T-helper 1 cell treated with Interleukin-12 subunit alpha and Interleukin-12 subunit beta and Interleukin-4 antibody, amounts not matched to agents 30 μg/mL and 1 μg/mL, for 36 hours (primary cell): ENCODE data around the gene PITPNM1.

Experiments used
- H3K27ac Mint-ChIP-seq: one replicate; pipeline ENCODE4 v1.8.0; 2021; ENCODE audit warnings: mild to moderate bottlenecking, mixed read lengths
- H3K27me3 Mint-ChIP-seq: one replicate; pipeline ENCODE4 v1.8.0; 2021; ENCODE audit warnings: low read depth, mixed read lengths
- H3K36me3 Mint-ChIP-seq: one replicate; pipeline ENCODE4 v1.8.0; 2021; ENCODE audit warnings: low read depth, mixed read lengths
- H3K4me1 Mint-ChIP-seq: one replicate; pipeline ENCODE4 v1.8.0; 2021; ENCODE audit warnings: low read depth, mixed read lengths
- H3K4me3 Mint-ChIP-seq: one replicate; pipeline ENCODE4 v1.8.0; 2021; ENCODE audit warnings: mild to moderate bottlenecking, moderate library complexity, mixed read lengths
- H3K9me3 Mint-ChIP-seq: one replicate; pipeline ENCODE4 v1.8.0; 2021; ENCODE audit warnings: mixed read lengths

PITPNM1 gene

GRCh38 chr11:67534070-67534679, 29.0 kb upstream of the PITPNM1 start:
- Mint-ChIP-seq H3K36me3 (no peaks in the 10 kb centered on the region), H3K4me1 (no peaks in the 10 kb centered on the region), H3K9me3 (peaks cover 18% of the 10 kb centered on the region), H3K27ac (no peak overlapping the region), H3K4me3 (no peak overlapping the region), H3K27me3 (peaks cover 2% of the 10 kb centered on the region)

DNA sequence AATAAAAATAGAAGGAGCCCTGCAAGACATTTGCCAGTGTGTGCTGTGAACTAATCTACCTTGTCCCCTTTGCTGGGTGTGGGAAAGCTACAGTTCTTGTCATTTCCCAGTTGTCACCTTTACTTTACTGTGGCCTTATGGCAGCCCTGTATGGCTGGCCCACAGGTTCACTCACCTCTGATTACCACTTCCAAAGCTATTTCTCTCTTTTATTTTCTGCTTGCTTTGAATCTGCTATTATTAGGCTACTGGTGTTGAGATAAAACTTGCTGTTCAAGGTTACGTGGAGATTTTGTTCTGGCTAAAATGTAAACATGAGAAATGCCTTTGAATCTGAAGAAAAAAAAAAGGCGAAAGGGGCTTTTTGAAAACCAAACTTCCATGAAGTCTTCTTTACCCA, 27.7 kb upstream of the PITPNM1 start:
- peaks cover 18% of the 10 kb centered on the region for H3K9me3 Mint-ChIP-seq
- no peak overlapping the region for H3K27ac Mint-ChIP-seq
- H3K4me1 Mint-ChIP-seq, result no peaks in the 10 kb centered on the region
- H3K4me3 Mint-ChIP-seq, result no peak overlapping the region
- H3K36me3 Mint-ChIP-seq, result no peaks in the 10 kb centered on the region
- H3K27me3 Mint-ChIP-seq, result peaks cover 3% of the 10 kb centered on the region

GRCh38 chr11:67530282-67530592, 25.1 kb upstream of the PITPNM1 start:
- peaks cover 18% of the 10 kb centered on the region for H3K9me3 Mint-ChIP-seq
- no peak overlapping the region for H3K27ac Mint-ChIP-seq
- H3K4me1 Mint-ChIP-seq, result no peaks in the 10 kb centered on the region
- peaks cover 9% of the 10 kb centered on the region for H3K27me3 Mint-ChIP-seq
- H3K4me3 Mint-ChIP-seq, result no peak overlapping the region
- H3K36me3 Mint-ChIP-seq, result no peaks in the 10 kb centered on the region

GRCh38 chr11:67528376-67528775, 23.2 kb upstream of the PITPNM1 start:
- Mint-ChIP-seq H3K9me3 (peaks cover 5% of the 10 kb centered on the region), H3K27ac (no peak overlapping the region), H3K36me3 (no peaks in the 10 kb centered on the region), H3K4me1 (no peaks in the 10 kb centered on the region), H3K27me3 (peaks cover 9% of the 10 kb centered on the region), H3K4me3 (no peak overlapping the region)

- Mint-ChIP-seq H3K27me3 (peaks cover 9% of the 10 kb centered on the region), H3K4me3 (no peak overlapping the region), H3K36me3 (no peaks in the 10 kb centered on the region), H3K27ac (no peak overlapping the region), H3K4me1 (no peaks in the 10 kb centered on the region), H3K9me3 (no peaks in the 10 kb centered on the region)
Observed at GRCh38 chr11:67525275-67525976, 20.3 kb upstream of the PITPNM1 start.

- no peaks in the 10 kb centered on the region for H3K9me3 Mint-ChIP-seq
- no peak overlapping the region for H3K4me3 Mint-ChIP-seq
- H3K4me1 Mint-ChIP-seq, result no peaks in the 10 kb centered on the region
- H3K36me3 Mint-ChIP-seq, result no peaks in the 10 kb centered on the region
- peaks cover 9% of the 10 kb centered on the region for H3K27me3 Mint-ChIP-seq
- H3K27ac Mint-ChIP-seq, result peak overlapping the region; percentile 33
Observed at GRCh38 chr11:67524480-67524808, 19.3 kb upstream of the PITPNM1 start.

DNA sequence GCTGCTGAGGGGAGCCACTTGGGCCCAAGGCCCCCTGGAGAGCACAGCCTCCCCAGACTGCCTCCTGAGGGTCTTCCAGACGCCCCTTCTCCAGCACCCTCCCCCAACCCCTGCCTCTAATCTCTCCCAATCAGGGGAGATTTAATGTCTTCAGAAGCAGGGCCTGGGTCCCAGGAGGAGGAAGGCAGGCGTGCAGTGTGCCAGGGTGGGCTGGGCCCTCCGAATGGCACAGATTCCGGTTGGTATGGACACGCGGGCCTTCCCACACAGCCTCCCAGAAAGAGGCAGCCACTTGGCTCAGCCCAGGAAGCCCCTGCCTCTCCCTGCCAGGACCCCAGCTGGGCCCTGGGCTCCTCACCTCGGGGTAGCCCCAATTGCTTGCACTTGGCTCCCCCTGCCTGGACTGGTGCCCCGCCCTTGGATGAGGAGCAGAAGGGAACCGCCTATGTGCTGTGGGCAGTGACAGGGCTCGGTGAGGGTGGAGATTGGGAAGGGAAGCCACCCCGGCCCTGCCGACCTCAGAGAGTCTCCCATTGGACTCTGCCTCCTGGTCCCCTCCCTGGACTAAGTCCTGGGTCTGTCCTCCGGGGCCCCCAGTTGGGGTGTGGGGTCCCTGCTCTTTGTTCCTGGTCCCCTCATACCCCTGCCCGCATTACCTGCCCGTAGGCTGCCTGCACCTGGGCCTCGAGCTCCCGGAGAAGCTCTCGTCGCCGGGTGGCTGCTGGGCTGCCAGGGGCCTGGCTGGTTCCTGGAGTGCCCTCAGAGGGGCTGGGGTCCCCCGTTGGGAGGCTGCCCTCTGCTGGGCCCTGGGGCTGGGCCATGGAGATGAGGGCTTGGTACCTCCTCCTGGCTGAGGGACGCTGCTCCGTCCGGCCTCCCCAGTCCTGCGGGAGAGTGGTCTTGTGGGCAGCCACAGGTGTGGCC, 18.7 kb upstream of the PITPNM1 start:
- peaks cover 6% of the 10 kb centered on the region for H3K27me3 Mint-ChIP-seq
- H3K36me3 Mint-ChIP-seq, result no peaks in the 10 kb centered on the region
- H3K4me3 Mint-ChIP-seq, result no peak overlapping the region

DNA sequence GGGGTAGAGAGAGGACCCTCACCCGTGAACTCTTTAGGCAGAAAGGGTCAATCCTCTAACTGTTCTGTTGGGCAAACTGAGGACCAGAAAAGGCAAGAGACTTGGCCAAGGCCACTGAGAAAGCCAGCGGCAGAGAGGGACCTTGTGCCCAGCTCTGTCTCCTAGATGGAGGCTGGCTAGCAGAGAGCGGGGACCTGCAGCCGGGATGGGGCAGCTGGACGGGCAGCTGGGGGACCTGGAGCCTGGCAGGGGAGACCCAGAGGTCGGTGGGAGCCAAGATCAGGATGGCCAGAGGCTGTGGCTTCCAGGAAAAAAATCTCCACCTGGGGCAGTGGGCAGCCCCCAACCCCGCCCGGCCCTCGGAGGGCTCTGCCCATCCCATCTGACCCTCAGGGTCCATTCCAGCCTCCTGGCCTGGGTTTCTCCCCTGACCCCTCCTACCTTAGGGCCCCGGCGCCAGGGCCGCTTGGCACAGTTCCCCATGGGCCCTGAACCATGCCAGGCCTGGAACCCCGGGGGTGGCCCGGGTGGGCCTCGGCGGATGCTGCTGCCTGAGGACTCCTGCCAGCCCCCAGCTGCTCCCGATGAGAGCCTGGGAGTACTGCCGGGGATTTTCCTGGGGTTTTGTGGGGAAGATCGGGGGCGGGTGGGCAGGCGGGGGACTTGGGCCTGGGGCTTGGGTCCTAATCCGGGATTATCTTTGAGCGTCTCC, 17.8 kb upstream of the PITPNM1 start, which contains the start of gene CABP2:
TSS of gene CABP2 (minus strand) at position 603 of the 712 bp plus-strand sequence. CDS start at position 483, 120 bp downstream.
- no peak within 1 kb of the TSS for H3K4me3 Mint-ChIP-seq
- H3K9me3 Mint-ChIP-seq, result no peaks in the 10 kb centered on the region
- H3K27ac Mint-ChIP-seq, result no peak within 1 kb of the TSS
- H3K27me3 Mint-ChIP-seq, result peaks cover 6% of the 10 kb centered on the region
- H3K4me1 Mint-ChIP-seq, result no peaks in the 10 kb centered on the region
- no peaks in the 10 kb centered on the region for H3K36me3 Mint-ChIP-seq

More for the DNA sequence above, 18.7 kb upstream of the PITPNM1 start:
- no peak overlapping the region for H3K27ac Mint-ChIP-seq
- no peaks in the 10 kb centered on the region for H3K9me3 Mint-ChIP-seq
- H3K4me1 Mint-ChIP-seq, result no peaks in the 10 kb centered on the region

- Mint-ChIP-seq H3K4me1 (no peaks in the 10 kb centered on the region), H3K4me3 (no peak overlapping the region), H3K36me3 (no peaks in the 10 kb centered on the region), H3K27me3 (peaks cover 2% of the 10 kb centered on the region), H3K9me3 (no peaks in the 10 kb centered on the region), H3K27ac (no peak overlapping the region)
Observed at GRCh38 chr11:67522338-67522737, 17.2 kb upstream of the PITPNM1 start.

DNA sequence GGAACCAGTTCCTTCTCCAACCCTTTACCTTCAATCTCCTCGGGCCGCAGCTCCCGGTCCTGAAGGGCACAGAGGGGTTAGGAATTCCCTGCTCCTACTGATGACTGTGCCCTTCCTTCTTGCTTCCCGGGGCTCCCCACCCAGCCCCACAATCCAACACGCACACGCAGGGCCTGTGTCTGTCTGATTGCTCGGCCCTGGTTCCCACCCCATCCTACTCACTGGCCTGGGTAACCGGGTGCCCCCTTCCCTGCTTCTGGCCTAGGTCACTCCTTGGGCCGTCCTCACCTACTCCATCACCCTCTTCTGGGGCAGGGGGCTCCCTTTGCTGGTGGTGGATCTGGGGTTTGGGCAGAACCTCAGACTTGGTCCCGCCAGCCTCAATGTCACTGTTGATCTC, 16.8 kb upstream of the PITPNM1 start:
- H3K4me3 Mint-ChIP-seq, result no peak overlapping the region

GRCh38 chr11:67520856-67521824, 16.0 kb upstream of the PITPNM1 start:
- Mint-ChIP-seq H3K9me3 (no peaks in the 10 kb centered on the region), H3K36me3 (no peaks in the 10 kb centered on the region), H3K4me1 (no peaks in the 10 kb centered on the region), H3K4me3 (no peak overlapping the region), H3K27me3 (no peaks in the 10 kb centered on the region), H3K27ac (no peak overlapping the region)

More for the DNA sequence above, 16.8 kb upstream of the PITPNM1 start:
- H3K27me3 Mint-ChIP-seq, result no peaks in the 10 kb centered on the region
- H3K4me1 Mint-ChIP-seq, result no peaks in the 10 kb centered on the region
- H3K27ac Mint-ChIP-seq, result no peak overlapping the region
- no peaks in the 10 kb centered on the region for H3K36me3 Mint-ChIP-seq
- H3K9me3 Mint-ChIP-seq, result no peaks in the 10 kb centered on the region

DNA sequence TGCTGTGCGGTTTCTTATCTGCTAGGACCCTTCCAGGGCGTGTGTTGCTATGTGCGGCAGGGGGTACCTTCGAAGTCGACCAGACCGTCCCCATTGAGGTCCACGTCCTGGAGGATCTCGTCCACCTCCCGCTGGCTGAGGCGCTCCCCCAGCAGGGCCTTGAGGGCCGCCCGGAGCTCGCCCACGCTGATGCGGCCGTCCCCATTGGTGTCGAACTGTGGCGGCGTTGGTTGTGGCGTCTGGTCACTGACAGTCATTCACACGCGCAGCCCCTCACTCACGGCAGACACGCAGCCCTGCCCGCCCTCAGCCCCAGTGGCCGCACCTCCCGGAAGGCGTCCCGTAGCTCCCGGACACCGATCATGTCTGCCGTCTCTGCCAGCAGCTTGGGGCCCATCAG, 14.6 kb upstream of the PITPNM1 start:
- Mint-ChIP-seq H3K4me1 (no peaks in the 10 kb centered on the region), H3K4me3 (no peak overlapping the region), H3K9me3 (no peaks in the 10 kb centered on the region), H3K27ac (no peak overlapping the region), H3K27me3 (no peaks in the 10 kb centered on the region), H3K36me3 (no peaks in the 10 kb centered on the region)

GRCh38 chr11:67517784-67518552, 12.8 kb upstream of the PITPNM1 start:
- no peaks in the 10 kb centered on the region for H3K9me3 Mint-ChIP-seq
- H3K4me1 Mint-ChIP-seq, result no peaks in the 10 kb centered on the region
- H3K27ac Mint-ChIP-seq, result no peak overlapping the region
- H3K27me3 Mint-ChIP-seq, result peaks cover 6% of the 10 kb centered on the region
- no peaks in the 10 kb centered on the region for H3K36me3 Mint-ChIP-seq
- H3K4me3 Mint-ChIP-seq, result no peak overlapping the region
